ENCODE measurements around the gene PNMA1.
A peak's percentile ranks its signal among the peaks of the same experiment; 100 is the strongest.

The PNMA1 gene

DNA sequence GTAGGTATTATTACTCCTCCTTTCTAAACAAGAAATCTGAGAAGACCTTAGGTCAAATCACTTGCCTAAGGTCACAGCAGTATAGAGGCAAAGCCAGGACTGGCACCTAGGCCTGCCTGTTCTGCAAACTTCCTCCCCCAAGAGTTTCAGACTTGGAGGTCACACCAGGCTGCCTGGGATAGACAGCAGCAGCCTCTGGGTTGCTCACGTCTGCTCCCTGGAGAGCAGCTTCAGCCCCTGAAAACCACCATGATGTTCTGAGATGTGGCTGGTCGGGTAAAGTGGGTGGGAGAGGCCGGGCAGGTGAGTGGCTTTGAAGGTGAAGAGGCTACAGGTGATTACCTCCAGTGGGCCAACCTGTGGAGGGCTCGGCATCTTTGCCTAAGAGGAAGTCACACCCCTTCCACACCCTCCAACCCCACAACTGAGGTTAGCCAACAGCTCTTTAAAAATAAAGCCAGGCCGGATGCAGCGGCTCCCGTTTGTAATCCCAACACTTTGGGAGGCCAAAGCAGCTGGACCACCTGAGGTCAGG is 37.0 kb upstream of the PNMA1 start:
- no peak for DNase-seq (ENCODE audit: low read depth, low spot score)

DNA sequence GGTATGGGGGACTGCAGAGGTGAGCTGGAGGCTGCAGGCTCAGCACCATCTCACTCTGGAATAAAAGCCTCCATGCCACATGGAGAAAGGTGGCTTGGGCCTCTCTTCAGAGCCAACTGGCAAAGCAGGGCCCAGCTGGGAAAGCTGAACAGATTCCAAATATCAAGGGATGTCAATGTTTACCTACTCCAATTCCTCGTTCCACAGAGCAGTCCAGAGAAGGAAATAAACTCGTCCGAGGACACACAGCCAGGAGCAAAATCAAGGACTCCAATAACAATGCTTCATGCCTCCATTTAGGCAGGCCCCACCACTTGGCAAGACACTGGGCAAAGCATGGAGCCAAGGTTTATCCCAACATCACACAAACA is 36.3 kb upstream of the PNMA1 start:
- DNase-seq (ENCODE audit: low read depth, low spot score): no peak

- peak; percentile 79 for DNase-seq (ENCODE audit: low read depth, low spot score)
Observed at GRCh38 chr14:73749706-73750530, 35.7 kb upstream of the PNMA1 start.

- no peak for DNase-seq (ENCODE audit: low read depth, low spot score)
Observed at GRCh38 chr14:73748858-73749357, 34.7 kb upstream of the PNMA1 start.

- DNase-seq (ENCODE audit: low read depth, low spot score): no peak
Observed at GRCh38 chr14:73747379-73748211, 33.4 kb upstream of the PNMA1 start.

GRCh38 chr14:73746520-73747378 is 32.6 kb upstream of the PNMA1 start:
- DNase-seq (ENCODE audit: low read depth, low spot score): peak; percentile 49

GRCh38 chr14:73745571-73746519 is 31.7 kb upstream of the PNMA1 start:
- peak; percentile 82 for DNase-seq (ENCODE audit: low read depth, low spot score)

DNA sequence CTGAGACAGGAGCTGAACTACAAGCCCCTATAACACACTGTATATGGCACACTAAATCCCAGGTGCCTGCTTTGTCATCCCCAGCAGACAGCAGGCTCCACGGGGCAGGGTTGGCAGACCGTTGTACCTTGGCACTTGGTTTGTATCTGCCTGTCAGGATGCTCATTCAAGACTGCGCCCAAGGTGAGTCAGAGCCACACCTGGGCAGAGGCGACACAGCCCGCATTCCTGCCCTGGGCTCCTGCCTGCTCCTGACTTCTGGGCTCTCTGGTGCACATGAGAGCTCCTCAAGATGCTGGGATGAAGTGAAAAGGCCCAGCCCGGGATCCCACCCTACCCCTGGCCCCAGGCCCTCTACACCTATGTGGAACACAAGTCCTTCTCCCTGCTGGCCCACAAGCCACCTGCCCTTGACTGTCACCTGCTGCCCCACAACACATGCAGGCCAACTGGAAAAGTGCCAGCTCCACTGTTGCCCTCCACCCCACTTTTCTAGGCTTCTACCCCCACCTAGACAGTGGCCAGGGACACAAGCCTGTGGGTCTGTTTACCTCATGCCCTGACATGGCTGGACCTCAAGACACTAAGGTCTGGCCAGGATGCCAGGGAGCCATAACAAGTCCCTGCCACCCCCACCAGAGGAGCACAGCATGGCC is 30.8 kb upstream of the PNMA1 start:
- DNase-seq (ENCODE audit: low read depth, low spot score): no peak

GRCh38 chr14:73744175-73744867 is 30.1 kb upstream of the PNMA1 start:
- no peak for DNase-seq (ENCODE audit: low read depth, low spot score)

DNA sequence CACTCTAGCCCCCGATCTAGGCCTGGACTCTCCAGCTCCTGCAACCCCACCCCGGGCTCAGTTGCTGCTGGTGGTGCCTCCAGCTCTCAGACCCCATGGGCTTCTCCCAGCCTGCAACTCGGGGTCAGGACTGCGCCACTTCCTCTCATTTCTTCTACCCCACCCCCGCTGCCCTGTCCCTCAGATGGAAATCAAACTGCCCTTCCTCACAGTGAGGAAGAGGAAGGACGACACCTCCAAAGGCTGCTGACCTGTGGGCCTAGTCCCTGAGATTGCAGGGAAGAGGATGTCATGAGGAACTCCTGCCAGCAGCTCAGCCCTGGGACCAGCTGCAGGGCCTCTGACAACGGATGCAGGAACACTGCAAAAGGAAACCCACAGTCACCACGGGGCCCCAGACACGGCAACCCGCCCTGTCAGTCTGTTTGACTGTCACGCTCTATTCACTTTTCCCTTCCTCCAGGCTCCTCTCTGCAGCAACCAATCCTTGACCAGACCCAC is 29.3 kb upstream of the PNMA1 start:
- no peak for DNase-seq (ENCODE audit: low read depth, low spot score)

DNA sequence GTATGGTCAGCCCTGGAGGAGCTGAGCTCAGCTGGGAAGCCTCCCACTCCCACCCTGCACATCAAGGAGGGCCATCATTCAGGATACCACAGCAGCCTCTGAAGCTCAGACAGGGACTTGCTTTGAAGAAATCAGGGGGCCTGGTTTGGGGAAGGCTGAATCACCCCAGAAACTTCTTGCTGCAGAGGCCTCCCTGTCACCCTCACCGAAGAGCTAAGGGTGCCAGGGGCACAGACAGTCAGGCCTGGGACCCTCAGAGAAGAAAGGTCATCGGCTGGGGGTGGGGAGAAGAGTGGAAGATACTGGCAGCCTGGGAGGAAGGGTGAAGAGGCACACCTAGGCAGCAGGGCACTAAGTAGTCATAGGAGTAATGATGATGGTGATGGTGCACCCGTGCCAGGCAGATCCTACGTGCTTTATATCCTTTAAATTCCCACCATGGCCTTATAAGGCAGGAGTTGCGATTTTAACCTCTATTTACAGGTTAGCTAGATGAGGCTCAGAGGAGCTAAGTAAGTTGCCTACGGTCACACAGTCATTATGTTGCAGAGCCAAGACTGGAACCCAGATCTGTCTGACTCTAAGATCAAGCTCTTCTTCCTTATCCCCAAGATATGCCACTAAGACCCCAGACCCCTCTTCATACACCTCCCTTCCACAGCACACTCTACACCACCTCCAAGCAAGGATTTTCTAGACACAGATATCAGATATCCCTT is 28.5 kb upstream of the PNMA1 start:
- DNase-seq (ENCODE audit: low read depth, low spot score): no peak

DNA sequence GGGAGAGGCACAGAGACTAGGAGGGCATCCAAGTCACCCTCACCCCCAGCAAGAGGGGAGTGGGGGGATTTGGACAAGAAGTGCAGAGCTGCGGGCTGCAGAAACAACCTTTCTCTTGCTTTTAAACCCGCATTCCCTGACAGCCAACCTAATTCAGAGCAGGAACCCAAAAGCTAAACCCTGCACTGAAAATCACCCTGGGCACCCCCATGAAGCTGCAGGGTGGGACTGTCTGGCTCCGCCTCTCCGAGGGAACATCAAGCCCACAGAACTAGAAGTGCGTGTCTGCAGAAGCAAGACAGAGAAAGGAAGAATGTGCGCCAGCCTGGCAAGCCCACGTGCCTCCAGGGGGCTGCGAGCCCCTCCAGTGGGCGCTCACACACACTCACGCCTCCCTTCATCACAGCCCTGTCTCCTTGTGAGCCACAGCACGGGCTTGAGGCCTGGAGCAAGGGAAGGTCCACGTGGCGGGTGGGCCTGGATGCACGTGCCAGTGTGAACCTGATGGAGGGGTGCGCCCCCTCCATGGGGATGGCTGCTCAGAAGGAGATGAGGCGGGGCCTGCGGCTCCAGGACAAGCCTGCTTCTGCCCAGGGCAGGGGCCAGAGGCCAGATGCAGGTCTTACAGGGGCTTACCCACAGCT is 27.8 kb upstream of the PNMA1 start:
- DNase-seq (ENCODE audit: low read depth, low spot score): peak; percentile 47

DNA sequence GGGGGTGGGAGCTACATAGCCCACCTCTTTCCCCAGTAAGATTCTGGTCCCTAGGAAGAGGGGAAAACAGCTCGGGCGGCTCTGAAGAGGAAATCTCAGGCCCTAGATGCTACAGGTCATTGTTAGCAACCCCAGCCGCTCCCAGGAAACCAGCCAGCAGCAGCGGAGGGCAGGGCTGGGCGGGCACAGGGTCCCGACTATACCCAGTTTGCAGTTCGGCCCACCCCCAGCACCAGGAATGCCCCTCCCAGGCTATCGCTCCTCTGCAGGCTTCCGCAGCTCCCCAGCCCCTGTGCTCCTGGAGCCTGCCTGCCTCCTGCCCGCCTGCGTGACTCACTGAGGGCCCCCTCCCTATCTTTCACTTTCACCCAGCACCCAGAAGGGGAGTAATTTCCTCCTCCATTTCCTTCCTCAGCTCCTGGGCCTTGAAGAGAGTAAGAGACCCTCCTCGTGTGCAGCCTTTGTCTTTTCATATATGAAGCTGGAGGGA is 27.2 kb upstream of the PNMA1 start:
- DNase-seq (ENCODE audit: low read depth, low spot score): peak; percentile 83

- DNase-seq (ENCODE audit: low read depth, low spot score): peak; percentile 92
Observed at GRCh38 chr14:73740618-73741326, 26.6 kb upstream of the PNMA1 start.

DNA sequence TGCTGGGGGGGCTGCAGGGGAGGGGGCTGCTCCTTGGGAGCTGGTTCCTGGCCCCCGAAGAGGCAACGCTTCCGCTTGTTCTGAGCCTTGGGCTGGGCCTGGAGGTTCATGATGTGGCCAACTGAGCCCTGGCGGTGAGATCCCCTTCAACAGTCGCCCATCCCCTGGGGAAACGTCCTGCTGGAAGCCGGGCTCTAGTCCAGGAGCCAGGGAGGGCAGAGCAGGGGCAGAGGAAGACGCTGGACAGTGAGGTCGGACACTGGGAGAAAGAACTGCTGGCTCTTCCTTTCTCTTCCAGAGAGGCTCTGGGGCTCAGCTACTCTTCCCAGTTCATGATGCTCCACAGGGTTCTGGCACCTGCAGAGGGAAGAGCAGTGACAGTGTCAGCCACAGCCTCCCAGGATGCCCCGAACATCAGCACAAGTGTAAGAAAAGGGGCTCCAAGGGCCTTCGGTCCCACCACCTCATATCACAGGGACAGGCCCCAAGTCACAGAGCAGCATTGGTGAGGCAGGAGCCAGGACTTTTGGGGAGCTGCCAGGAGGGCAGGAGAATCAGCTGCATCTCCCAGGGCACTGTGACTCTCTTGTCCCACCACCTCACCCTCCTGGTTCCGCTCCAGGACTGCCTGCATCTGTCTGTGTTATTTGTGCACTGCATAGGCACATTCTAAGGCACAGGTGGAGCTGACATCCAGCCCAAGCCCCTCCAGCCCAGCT is 25.9 kb upstream of the PNMA1 start:
- no peak for DNase-seq (ENCODE audit: low read depth, low spot score)

DNA sequence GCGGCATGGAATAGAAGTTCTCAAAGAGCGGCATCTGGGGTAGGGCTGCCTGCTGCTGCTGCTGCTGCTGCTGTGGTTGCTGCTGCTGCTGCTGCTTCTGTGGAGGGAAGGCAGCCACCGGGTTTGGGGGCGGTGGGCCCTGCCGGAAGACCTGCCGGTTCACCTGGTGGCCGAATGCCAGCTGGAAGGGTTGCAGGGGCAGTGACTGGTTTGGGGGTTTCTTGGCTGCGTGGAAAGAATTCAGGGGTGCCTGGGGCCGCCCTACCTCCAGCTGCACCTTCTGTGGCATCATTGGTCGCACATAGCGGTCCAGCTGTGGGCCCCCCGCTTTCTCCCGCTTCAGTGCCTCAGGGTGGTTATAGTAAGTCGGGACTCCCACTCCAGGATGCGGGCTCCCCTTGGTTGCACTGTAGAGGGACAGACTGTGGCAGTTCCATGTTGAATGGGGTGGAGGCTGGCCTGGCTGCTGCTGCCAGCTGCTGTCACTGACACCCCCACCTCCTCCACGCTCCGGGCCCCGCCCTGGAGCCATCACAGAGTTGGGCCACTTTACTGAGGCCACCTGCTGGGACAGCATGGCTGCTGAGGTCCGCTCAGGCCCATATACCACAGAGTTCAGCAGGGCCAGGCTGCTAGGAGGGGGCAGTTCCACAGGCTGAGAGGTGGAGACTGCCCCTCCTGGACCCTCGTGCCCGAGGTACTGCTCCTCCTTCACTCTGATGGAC is 25.2 kb upstream of the PNMA1 start:
- no peak for DNase-seq (ENCODE audit: low read depth, low spot score)

Measured in ELF-1 (cell line).